GM12874 (cell line): ENCODE data around the gene LALBA.
A peak's percentile ranks its signal among the peaks of the same experiment; 100 is the strongest.

Experiments
- CTCF ChIP-seq: IDR thresholded peaks from 2 replicates; pipeline ENCODE4 v1.5.1; 2011; ENCODE audit warnings: low read depth, mild to moderate bottlenecking, control low read depth, low read length, moderate library complexity; ENCODE audit not compliant: insufficient read depth

The LALBA gene

GRCh38 chr12:48569946-48570345 lies at the start of gene LALBA:
TSS of gene LALBA (minus strand) at chr12:48570046. CDS start at chr12:48570020, 26 bp downstream.
- no peak for TF ChIP-seq CTCF

GRCh38 chr12:48618541-48618940 lies 48.7 kb upstream of the LALBA start:
- TF ChIP-seq CTCF = peak; percentile 97

- no peak for TF ChIP-seq CTCF
Observed at GRCh38 chr12:48615681-48616080, 45.8 kb upstream of the LALBA start.

- no peak for TF ChIP-seq CTCF
Observed at GRCh38 chr12:48613321-48613720, 43.5 kb upstream of the LALBA start.

- TF ChIP-seq CTCF = no peak
Observed at GRCh38 chr12:48602192-48602989, 32.5 kb upstream of the LALBA start.

- no peak for TF ChIP-seq CTCF
Observed at GRCh38 chr12:48601013-48601756, 31.3 kb upstream of the LALBA start.

GRCh38 chr12:48600552-48600951 lies 30.7 kb upstream of the LALBA start:
- TF ChIP-seq CTCF = no peak
